Epithelial cell of umbilical artery (primary cell): ENCODE results near the gene ACTR1A. TPM values are rescaled to one million over a fixed set of nuclear protein-coding genes. Genes with fewer than 3 reads are reported as not detected.

ENCODE experiments used
- total RNA-seq: library from RNA; depleted of rRNA; stranded (reverse); fragments of >200 nt; gene quantifications from 2 replicates; pipeline ENCODE4 v1.2.3, GENCODE V29; 2014

ACTR1A gene
- 118 and 134 TPM in 2 replicates for total RNA-seq

DNA sequence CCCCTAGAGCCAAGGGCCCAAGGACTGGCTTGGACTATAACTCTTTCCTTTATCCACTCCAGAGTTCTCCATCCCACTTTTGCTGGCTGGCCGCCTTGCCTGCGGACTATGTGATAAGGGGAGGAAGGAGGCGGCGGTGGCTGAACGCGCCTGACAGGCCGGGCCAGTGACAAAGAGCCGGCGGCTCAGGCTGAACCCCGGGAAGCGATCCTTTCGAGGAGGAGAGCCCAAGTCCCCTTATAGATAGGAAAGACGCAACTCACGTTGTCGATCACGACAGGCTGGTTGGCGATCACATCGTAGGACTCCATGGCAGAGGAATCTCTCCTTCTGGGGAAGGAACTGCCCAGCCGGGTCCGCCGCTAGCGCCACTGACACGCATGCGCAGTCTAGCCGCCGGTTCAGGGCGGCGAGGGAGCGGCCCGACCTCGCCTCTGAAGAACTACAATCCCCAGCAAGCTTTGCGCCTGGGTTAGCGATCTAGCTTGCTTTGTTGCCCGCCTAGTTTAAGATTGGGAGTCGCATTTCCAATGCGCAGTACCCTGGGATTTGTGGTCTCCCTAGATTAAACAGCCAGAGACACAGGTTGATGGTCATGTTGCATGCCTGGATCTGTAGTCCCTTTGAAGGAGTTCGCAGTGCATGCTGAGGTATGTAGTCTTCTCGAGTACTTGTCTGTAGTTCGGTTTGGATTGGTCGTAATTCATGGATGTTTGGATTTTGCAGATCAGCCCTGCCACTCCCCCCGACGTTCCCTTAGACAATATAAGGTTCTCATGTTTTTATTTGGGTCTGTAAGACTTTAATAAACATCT, at the start of gene ACTR1A:
ACTR1A (minus strand) TSS at position 376 of the 815 bp plus-strand sequence; CDS start at position 311, 65 bp downstream.

DNA sequence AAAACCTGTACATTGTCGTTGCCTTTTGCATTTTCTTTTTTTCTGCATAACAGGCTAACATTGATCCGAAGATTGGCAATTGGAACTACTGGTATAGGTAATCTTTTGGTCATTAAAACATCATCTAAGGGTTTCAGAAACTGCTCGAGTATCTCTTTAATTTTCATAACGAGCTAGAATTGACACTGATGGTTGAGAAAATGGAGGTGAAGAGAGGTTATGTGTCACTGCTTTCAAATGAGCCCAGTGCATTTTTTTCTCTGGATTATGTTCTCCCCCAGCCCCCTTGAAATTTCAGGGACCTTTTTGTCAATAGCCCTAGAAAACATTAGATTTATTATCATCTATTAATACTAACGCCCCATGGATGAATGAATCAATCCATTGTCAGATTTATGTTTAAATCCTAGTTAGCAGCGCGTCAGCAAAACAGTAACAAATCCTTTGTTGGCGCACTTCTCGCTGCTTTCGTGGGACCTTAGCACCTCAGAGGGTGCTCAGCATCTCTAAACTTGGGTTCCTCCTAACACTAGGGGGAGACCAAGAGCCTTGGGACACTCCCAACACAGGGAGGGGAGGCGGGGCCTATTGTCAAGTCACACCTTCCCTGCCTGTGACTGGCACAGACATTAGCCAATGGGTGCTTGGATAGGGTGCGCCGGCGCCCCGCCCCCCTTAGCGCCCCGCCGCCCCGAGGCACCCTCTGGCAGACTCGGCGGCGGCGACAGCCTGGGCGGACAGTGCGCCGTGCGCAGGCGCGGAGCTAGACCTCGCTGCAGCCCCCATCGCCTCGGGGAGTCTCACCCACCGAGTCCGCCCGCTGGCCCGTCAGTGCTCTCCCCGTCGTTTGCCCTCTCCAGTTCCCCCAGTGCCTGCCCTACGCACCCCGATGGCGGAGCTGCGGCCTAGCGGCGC, 1.0 kb upstream of the ACTR1A start, which contains the start of gene SUFU:
SUFU (plus strand) TSS at position 709 of the 915 bp plus-strand sequence; CDS start at position 890, 181 bp downstream.

GRCh38 chr10:102451105-102451969, 51.2 kb downstream of the ACTR1A start, which contains the start of gene C10orf95:
TSS of gene C10orf95 (minus strand) at chr10:102451543. CDS start at chr10:102451093, 450 bp downstream.

DNA sequence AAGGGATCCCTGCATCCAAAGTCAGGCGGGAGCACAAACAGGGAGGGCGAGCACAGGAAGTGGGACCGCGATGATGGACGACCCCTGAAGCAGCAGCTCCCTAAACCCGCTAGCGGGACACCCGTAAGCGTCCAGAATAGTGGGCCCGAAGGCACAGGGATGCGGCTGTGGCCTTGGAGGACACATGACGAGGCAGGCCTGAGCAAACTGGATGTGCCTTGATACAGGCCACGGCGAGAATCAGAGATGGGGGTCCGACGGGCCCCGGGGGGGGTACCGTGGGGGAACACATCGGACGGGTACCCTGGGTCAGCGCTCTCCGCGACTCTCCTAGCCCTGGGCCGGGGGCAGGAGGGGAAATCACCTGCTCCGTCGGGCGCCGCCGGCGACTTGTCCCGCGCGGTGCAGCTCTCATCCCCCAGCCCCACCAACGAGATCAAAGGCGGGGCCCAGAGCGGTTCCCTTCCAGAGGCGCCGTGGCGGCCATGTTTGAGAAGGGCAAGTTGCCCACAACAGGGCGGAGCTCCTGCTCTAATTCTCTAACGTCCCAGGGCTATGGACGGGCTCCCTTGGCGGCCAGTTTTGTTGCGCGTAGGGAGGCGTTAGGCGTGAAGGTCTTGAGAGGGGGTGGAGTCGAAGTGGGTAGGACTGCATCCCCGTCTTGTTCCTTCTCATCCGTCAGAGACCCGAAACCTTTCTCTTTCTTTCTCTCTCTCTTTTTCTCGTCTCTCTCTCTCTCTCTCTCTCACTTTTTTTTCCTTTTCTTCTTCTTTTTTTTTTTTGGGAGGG, 70.2 kb downstream of the ACTR1A start, which contains the start of gene CUEDC2:
CUEDC2 (minus strand) TSS at position 413 of the 789 bp plus-strand sequence. CDS start 7,386 bp downstream, outside the sequence.

Other genes with a start within 250 kb of the ACTR1A start
- 10.4 and 16.7 TPM in 2 replicates for gene NFKB2, start 107.0 kb downstream of the ACTR1A start, total RNA-seq
- gene PSD, start 83.9 kb downstream of the ACTR1A start, total RNA-seq = under 0.01 and 0.46 TPM in 2 replicates
- 8.7 and 10.7 TPM in 2 replicates for gene FBXL15, start 81.9 kb downstream of the ACTR1A start, total RNA-seq
- 70.5 and 73.1 TPM in 2 replicates for gene CUEDC2, start 70.1 kb downstream of the ACTR1A start, total RNA-seq
- not detected in 2 replicates for gene C10orf95, start 51.2 kb downstream of the ACTR1A start, total RNA-seq
- gene SUFU, start 1.3 kb upstream of the ACTR1A start, total RNA-seq = 2.6 and 2.7 TPM in 2 replicates
- gene TRIM8, start 141.8 kb upstream of the ACTR1A start, total RNA-seq = 54.1 and 66.3 TPM in 2 replicates
- 8.4 and 8.7 TPM in 2 replicates for gene ARL3, start 211.7 kb upstream of the ACTR1A start, total RNA-seq
- gene SFXN2, start 211.9 kb upstream of the ACTR1A start, total RNA-seq = 4.5 and 12.0 TPM in 2 replicates
- gene WBP1L, start 241.2 kb upstream of the ACTR1A start, total RNA-seq = 24.7 and 58.4 TPM in 2 replicates